ENCODE measurements around the gene IFNW1. TPM values are rescaled to one million over a fixed set of nuclear protein-coding genes. Genes with fewer than 3 reads are reported as not detected.
"Not testable (repeated sequence)": the region's sequence is repeated elsewhere in the genome, so short reads cannot be mapped to it uniquely, and the experiment has no call there.

Gene IFNW1
- not detected for total RNA-seq

DNA sequence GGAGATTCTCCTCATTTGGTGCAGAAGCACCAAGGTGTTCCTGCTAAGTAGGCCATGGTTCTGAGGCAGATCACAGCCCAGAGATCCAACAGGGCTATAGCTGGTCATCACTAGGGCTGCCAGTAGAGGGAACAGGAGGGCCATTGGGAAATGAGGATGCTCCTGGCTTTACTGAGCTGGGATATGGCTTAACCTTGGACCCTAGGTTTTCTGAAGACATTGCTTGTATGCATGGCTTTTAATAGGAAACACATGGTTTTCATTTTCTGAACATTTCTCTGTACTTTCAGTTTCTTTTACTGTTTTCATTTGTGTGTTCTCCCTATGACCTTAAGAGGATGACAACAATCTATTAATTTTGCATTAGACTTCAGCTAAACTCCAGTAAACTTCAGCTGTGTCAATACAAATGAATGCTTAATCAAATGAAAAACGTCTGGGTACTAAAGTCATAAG is at the start of gene IFNW1:
TSS of gene IFNW1 (minus strand) at position 406 of the 456 bp plus-strand sequence. CDS start at position 144, 262 bp downstream.
- Histone ChIP-seq H3K36me3 (no peaks in the 10 kb centered on the region), H3K9me3 (no peaks in the 10 kb centered on the region), H3K27me3 (no peaks in the 10 kb centered on the region), H3K4me1 (no peaks in the 10 kb centered on the region), H3K27ac (no peak within 1 kb of the TSS), H3K4me3 (no peak within 1 kb of the TSS)
- no peak for DNase-seq (ENCODE audit: low spot score)
- TF ChIP-seq, protein P1, sequence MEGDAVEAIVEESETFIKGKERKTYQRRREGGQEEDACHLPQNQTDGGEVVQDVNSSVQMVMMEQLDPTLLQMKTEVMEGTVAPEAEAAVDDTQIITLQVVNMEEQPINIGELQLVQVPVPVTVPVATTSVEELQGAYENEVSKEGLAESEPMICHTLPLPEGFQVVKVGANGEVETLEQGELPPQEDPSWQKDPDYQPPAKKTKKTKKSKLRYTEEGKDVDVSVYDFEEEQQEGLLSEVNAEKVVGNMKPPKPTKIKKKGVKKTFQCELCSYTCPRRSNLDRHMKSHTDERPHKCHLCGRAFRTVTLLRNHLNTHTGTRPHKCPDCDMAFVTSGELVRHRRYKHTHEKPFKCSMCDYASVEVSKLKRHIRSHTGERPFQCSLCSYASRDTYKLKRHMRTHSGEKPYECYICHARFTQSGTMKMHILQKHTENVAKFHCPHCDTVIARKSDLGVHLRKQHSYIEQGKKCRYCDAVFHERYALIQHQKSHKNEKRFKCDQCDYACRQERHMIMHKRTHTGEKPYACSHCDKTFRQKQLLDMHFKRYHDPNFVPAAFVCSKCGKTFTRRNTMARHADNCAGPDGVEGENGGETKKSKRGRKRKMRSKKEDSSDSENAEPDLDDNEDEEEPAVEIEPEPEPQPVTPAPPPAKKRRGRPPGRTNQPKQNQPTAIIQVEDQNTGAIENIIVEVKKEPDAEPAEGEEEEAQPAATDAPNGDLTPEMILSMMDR (IDR thresholded peaks at IDR 0.05): no peak

DNA sequence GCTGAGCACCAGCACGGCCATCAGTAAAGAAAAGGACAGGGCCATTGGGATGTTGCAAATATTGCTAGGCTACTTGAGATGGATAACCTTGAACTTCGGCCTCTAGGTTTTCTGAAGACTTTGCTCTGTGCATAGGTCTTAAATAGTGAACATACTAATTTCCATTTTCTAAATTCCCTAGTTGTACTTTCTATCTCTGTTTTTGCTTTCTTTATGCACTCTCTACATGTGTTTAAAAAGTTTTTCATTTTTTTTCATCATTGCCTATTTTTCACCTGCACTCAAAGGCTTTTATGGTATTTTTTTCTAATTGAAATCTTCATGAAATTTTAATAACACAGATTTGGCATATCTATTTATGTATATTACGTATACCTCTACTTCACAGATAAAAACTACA is 45.9 kb upstream of the IFNW1 start, which contains the start of gene IFNA4:
TSS of gene IFNA4 (minus strand) at position 101 of the 400 bp plus-strand sequence. CDS start at position 45, 56 bp downstream.
- not testable (repeated sequence) for H3K4me3 ChIP-seq; H3K4me1 ChIP-seq; H3K27ac ChIP-seq; DNase-seq (ENCODE audit: low spot score); H3K36me3 ChIP-seq; H3K9me3 ChIP-seq; H3K27me3 ChIP-seq

- TF ChIP-seq, protein P1 (IDR thresholded peaks at IDR 0.05): peak in 1 of 2 donors; percentile 33
- not testable (repeated sequence) for H3K4me3 ChIP-seq; H3K4me1 ChIP-seq; H3K27me3 ChIP-seq; H3K27ac ChIP-seq; H3K9me3 ChIP-seq; DNase-seq (ENCODE audit: low spot score); H3K36me3 ChIP-seq
Measured at GRCh38 chr9:21182810-21183736, 41.4 kb upstream of the IFNW1 start.

DNA sequence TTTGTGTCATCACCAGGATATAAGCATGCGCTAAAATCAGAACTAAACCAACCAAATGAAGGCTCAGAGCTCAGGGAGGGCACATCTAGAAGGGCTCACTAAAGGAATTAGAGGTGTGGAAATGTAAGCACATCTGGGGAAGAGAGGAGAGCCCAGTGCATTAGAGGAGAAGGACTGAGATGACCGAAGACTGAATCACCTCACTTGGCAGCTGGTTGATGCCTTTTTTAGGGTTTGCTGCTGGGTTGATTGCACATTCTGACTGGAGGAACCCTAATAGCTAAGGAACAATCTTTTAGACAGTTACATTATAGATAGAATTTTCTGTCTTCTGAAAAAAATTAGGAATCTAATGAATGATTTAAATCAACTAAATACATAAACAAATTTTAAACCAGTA is 33.0 kb upstream of the IFNW1 start:
- no peaks in the 10 kb centered on the region for H3K36me3 ChIP-seq
- no peaks in the 10 kb centered on the region for H3K27me3 ChIP-seq
- no peak overlapping the region for H3K4me3 ChIP-seq
- no peak overlapping the region for H3K27ac ChIP-seq
- DNase-seq (ENCODE audit: low spot score): no peak
- H3K4me1 ChIP-seq: no peaks in the 10 kb centered on the region
- no peaks in the 10 kb centered on the region for H3K9me3 ChIP-seq
- TF ChIP-seq, protein P1 (IDR thresholded peaks at IDR 0.05): no peak

GRCh38 chr9:21172156-21172555 is 30.5 kb upstream of the IFNW1 start:
- no peaks in the 10 kb centered on the region for H3K4me1 ChIP-seq
- DNase-seq (ENCODE audit: low spot score): no peak
- no peak overlapping the region for H3K4me3 ChIP-seq
- TF ChIP-seq, protein P1 (IDR thresholded peaks at IDR 0.05): no peak
- no peaks in the 10 kb centered on the region for H3K27me3 ChIP-seq
- no peaks in the 10 kb centered on the region for H3K9me3 ChIP-seq
- H3K36me3 ChIP-seq: no peaks in the 10 kb centered on the region
- H3K27ac ChIP-seq: no peak overlapping the region

- Histone ChIP-seq H3K27me3 (no peaks in the 10 kb centered on the region), H3K4me3 (no peak overlapping the region), H3K36me3 (no peaks in the 10 kb centered on the region), H3K4me1 (no peaks in the 10 kb centered on the region), H3K9me3 (no peaks in the 10 kb centered on the region), H3K27ac (no peak overlapping the region)
- TF ChIP-seq, protein P1 (IDR thresholded peaks at IDR 0.05): no peak
- DNase-seq (ENCODE audit: low spot score): no peak
Measured at GRCh38 chr9:21171351-21171750, 29.7 kb upstream of the IFNW1 start.

DNA sequence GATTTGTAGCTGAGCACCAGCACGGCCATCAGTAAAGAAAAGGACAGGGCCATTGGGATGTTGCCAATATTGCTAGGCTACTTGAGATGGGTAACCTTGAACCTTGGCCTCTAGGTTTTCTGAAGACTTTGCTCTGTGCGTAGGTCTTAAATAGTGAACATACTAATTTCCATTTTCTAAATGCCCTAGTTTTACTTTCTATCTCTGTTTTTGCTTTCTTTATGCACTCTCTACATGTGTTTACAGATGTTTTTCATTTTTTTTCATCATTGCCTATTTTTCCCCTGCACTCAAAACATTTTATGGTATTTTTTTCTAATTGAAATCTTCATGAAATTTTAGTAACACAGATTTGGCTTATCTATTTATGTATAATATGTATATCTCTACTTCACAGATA is 24.9 kb upstream of the IFNW1 start, which contains the start of gene IFNA21:
TSS of gene IFNA21 (minus strand) at position 101 of the 400 bp plus-strand sequence. CDS start at position 53, 48 bp downstream.
- not testable (repeated sequence) for H3K27me3 ChIP-seq; H3K4me1 ChIP-seq; H3K9me3 ChIP-seq; DNase-seq (ENCODE audit: low spot score); H3K36me3 ChIP-seq; H3K27ac ChIP-seq; H3K4me3 ChIP-seq

Data from right atrium auricular region (tissue), 2 donors.